Measurements from ENCODE around the gene ZNF627.

The ZNF627 gene

GRCh38 chr19:11551603-11552235 lies 45.6 kb upstream of the ZNF627 start:
- Histone ChIP-seq H4K91ac (ENCODE audit: low read depth, low read length) (no peak overlapping the region), H2AK5ac (ENCODE audit: low read length) (no peak overlapping the region), H3K79me1 (ENCODE audit: low read length) (no peaks in the 10 kb centered on the region), H3K18ac (ENCODE audit: low read length) (no peak overlapping the region), H4K8ac (ENCODE audit: low read depth, low read length) (no peak overlapping the region), H3K27ac (ENCODE audit: low read depth, low read length) (no peak overlapping the region), H4K12ac (ENCODE audit: low read depth, low read length) (no peak overlapping the region), H3K36me3 (ENCODE audit: control insufficient read depth in 1 of 2, insufficient read depth in 2 of 2, low read length in 2 of 2) (peaks cover 65 to 67% of the 10 kb centered on the region in 2 experiments), H3K79me2 (ENCODE audit: control insufficient read depth, insufficient read depth, low read length, poor library complexity) (no peaks in the 10 kb centered on the region), H3K4me2 (ENCODE audit: low read length) (no peak overlapping the region), H2AFZ (ENCODE audit: insufficient read depth, low read length, poor library complexity) (no peak overlapping the region), H3K9ac (ENCODE audit: low read length) (no peak overlapping the region), H2BK12ac (ENCODE audit: low read length) (no peak overlapping the region), H3K9me3 (ENCODE audit: insufficient read depth, low read depth, low read length) (peaks cover 3% of the 10 kb centered on the region), H3K27me3 (ENCODE audit: insufficient read depth, low read length) (no peaks in the 10 kb centered on the region), H3K4me3 (ENCODE audit: low read depth, low read length) (no peak overlapping the region), H3K4me1 (ENCODE audit: control insufficient read depth in 1 of 2, insufficient read depth in 2 of 2, low read length in 2 of 2) (no peaks in the 10 kb centered on the region), H3K14ac (ENCODE audit: low read length) (no peak overlapping the region), H3K4ac (ENCODE audit: low read depth, low read length) (no peak overlapping the region), H2BK5ac (ENCODE audit: low read depth, low read length, poor library complexity) (no peak overlapping the region), H3K23ac (ENCODE audit: low read length) (no peak overlapping the region), H2BK120ac (ENCODE audit: insufficient read depth, low read length, poor library complexity) (peak overlapping the region; percentile 15)
- no CpG with 5 or more reads among the region's 26 CpGs for WGBS (ENCODE audit: extremely low coverage, insufficient coverage, insufficient read length)
- no peak for DNase-seq

- H3K18ac ChIP-seq (ENCODE audit: low read length) = no peak overlapping the region
- no peak overlapping the region for H3K9ac ChIP-seq (ENCODE audit: low read length)
- H3K27me3 ChIP-seq (ENCODE audit: insufficient read depth, low read length) = no peaks in the 10 kb centered on the region
- peaks cover 3% of the 10 kb centered on the region for H3K9me3 ChIP-seq (ENCODE audit: insufficient read depth, low read depth, low read length)
- no peak overlapping the region for H3K23ac ChIP-seq (ENCODE audit: low read length)
- H3K27ac ChIP-seq (ENCODE audit: low read depth, low read length) = no peak overlapping the region
- WGBS (ENCODE audit: extremely low coverage, insufficient coverage, insufficient read length) = no CpG with 5 or more reads among the region's 20 CpGs
- H3K4ac ChIP-seq (ENCODE audit: low read depth, low read length) = no peak overlapping the region
- H3K36me3 ChIP-seq (ENCODE audit: control insufficient read depth in 1 of 2, insufficient read depth in 2 of 2, low read length in 2 of 2) = peaks cover 56 to 61% of the 10 kb centered on the region in 2 experiments
- H3K79me1 ChIP-seq (ENCODE audit: low read length) = no peaks in the 10 kb centered on the region
- no peak overlapping the region for H3K14ac ChIP-seq (ENCODE audit: low read length)
- no peak overlapping the region for H2BK5ac ChIP-seq (ENCODE audit: low read depth, low read length, poor library complexity)
- no peak overlapping the region for H2BK120ac ChIP-seq (ENCODE audit: insufficient read depth, low read length, poor library complexity)
- no peak overlapping the region for H4K8ac ChIP-seq (ENCODE audit: low read depth, low read length)
- H3K4me3 ChIP-seq (ENCODE audit: low read depth, low read length) = no peak overlapping the region
- DNase-seq = no peak
- H2AFZ ChIP-seq (ENCODE audit: insufficient read depth, low read length, poor library complexity) = no peak overlapping the region
- H3K4me2 ChIP-seq (ENCODE audit: low read length) = no peak overlapping the region
- no peak overlapping the region for H2AK5ac ChIP-seq (ENCODE audit: low read length)
- no peak overlapping the region for H4K91ac ChIP-seq (ENCODE audit: low read depth, low read length)
- peaks cover 1 to 2% of the 10 kb centered on the region in 2 experiments for H3K4me1 ChIP-seq (ENCODE audit: control insufficient read depth in 1 of 2, insufficient read depth in 2 of 2, low read length in 2 of 2)
- H2BK12ac ChIP-seq (ENCODE audit: low read length) = no peak overlapping the region
- H3K79me2 ChIP-seq (ENCODE audit: control insufficient read depth, insufficient read depth, low read length, poor library complexity) = peaks cover under 1% of the 10 kb centered on the region
- H4K12ac ChIP-seq (ENCODE audit: low read depth, low read length) = no peak overlapping the region
Measured at GRCh38 chr19:11552666-11553372, 44.5 kb upstream of the ZNF627 start.

- Histone ChIP-seq H3K18ac (ENCODE audit: low read length) (no peak overlapping the region), H2BK120ac (ENCODE audit: insufficient read depth, low read length, poor library complexity) (no peak overlapping the region), H3K27ac (ENCODE audit: low read depth, low read length) (no peak overlapping the region), H4K8ac (ENCODE audit: low read depth, low read length) (no peak overlapping the region), H3K36me3 (ENCODE audit: control insufficient read depth in 1 of 2, insufficient read depth in 2 of 2, low read length in 2 of 2) (peaks cover 47 to 52% of the 10 kb centered on the region in 2 experiments), H2BK12ac (ENCODE audit: low read length) (no peak overlapping the region), H2BK5ac (ENCODE audit: low read depth, low read length, poor library complexity) (no peak overlapping the region), H3K9me3 (ENCODE audit: insufficient read depth, low read depth, low read length) (peaks cover 3% of the 10 kb centered on the region), H4K12ac (ENCODE audit: low read depth, low read length) (no peak overlapping the region), H2AK5ac (ENCODE audit: low read length) (no peak overlapping the region), H3K79me1 (ENCODE audit: low read length) (peaks cover 4% of the 10 kb centered on the region), H2AFZ (ENCODE audit: insufficient read depth, low read length, poor library complexity) (no peak overlapping the region), H3K4me3 (ENCODE audit: low read depth, low read length) (no peak overlapping the region), H3K14ac (ENCODE audit: low read length) (no peak overlapping the region), H3K9ac (ENCODE audit: low read length) (no peak overlapping the region), H4K91ac (ENCODE audit: low read depth, low read length) (no peak overlapping the region), H3K27me3 (ENCODE audit: insufficient read depth, low read length) (no peaks in the 10 kb centered on the region), H3K79me2 (ENCODE audit: control insufficient read depth, insufficient read depth, low read length, poor library complexity) (peaks cover 12% of the 10 kb centered on the region), H3K4me2 (ENCODE audit: low read length) (no peak overlapping the region), H3K4ac (ENCODE audit: low read depth, low read length) (no peak overlapping the region), H3K4me1 (ENCODE audit: control insufficient read depth in 1 of 2, insufficient read depth in 2 of 2, low read length in 2 of 2) (peaks cover 8 to 9% of the 10 kb centered on the region in 2 experiments), H3K23ac (ENCODE audit: low read length) (no peak overlapping the region)
- no peak for DNase-seq
- no CpG with 5 or more reads among the region's 12 CpGs for WGBS (ENCODE audit: extremely low coverage, insufficient coverage, insufficient read length)
Measured at GRCh38 chr19:11554160-11554559, 43.1 kb upstream of the ZNF627 start.

- Histone ChIP-seq H4K8ac (ENCODE audit: low read depth, low read length) (no peak overlapping the region), H3K18ac (ENCODE audit: low read length) (no peak overlapping the region), H3K9ac (ENCODE audit: low read length) (no peak overlapping the region), H3K79me2 (ENCODE audit: control insufficient read depth, insufficient read depth, low read length, poor library complexity) (peaks cover 12% of the 10 kb centered on the region), H3K4ac (ENCODE audit: low read depth, low read length) (no peak overlapping the region), H3K4me3 (ENCODE audit: low read depth, low read length) (no peak overlapping the region), H3K9me3 (ENCODE audit: insufficient read depth, low read depth, low read length) (no peaks in the 10 kb centered on the region), H2BK12ac (ENCODE audit: low read length) (no peak overlapping the region), H3K14ac (ENCODE audit: low read length) (no peak overlapping the region), H4K91ac (ENCODE audit: low read depth, low read length) (no peak overlapping the region), H3K27me3 (ENCODE audit: insufficient read depth, low read length) (no peaks in the 10 kb centered on the region), H3K4me1 (ENCODE audit: control insufficient read depth in 1 of 2, insufficient read depth in 2 of 2, low read length in 2 of 2) (peaks cover 8 to 9% of the 10 kb centered on the region in 2 experiments), H3K79me1 (ENCODE audit: low read length) (peaks cover 6% of the 10 kb centered on the region), H3K36me3 (ENCODE audit: control insufficient read depth in 1 of 2, insufficient read depth in 2 of 2, low read length in 2 of 2) (peaks cover 36 to 41% of the 10 kb centered on the region in 2 experiments), H3K27ac (ENCODE audit: low read depth, low read length) (no peak overlapping the region), H3K23ac (ENCODE audit: low read length) (no peak overlapping the region), H4K12ac (ENCODE audit: low read depth, low read length) (no peak overlapping the region), H2AFZ (ENCODE audit: insufficient read depth, low read length, poor library complexity) (no peak overlapping the region), H3K4me2 (ENCODE audit: low read length) (no peak overlapping the region), H2BK120ac (ENCODE audit: insufficient read depth, low read length, poor library complexity) (no peak overlapping the region), H2AK5ac (ENCODE audit: low read length) (no peak overlapping the region), H2BK5ac (ENCODE audit: low read depth, low read length, poor library complexity) (no peak overlapping the region)
- WGBS (ENCODE audit: extremely low coverage, insufficient coverage, insufficient read length) = no CpG with 5 or more reads among the region's 6 CpGs
- DNase-seq = no peak
Measured at GRCh38 chr19:11555246-11555645, 42.0 kb upstream of the ZNF627 start.
